Vagina (tissue), 2 donors: ENCODE measurements around the gene PRKAG2. TPM values are rescaled to one million over a fixed set of nuclear protein-coding genes. Genes with fewer than 3 reads are reported as not detected.

Experiments
- DNase-seq, 2 donors: peaks; one replicate each; pipeline ENCODE4 v3.0.0-alpha.2; 2017; ENCODE audit errors: extremely low spot score in 2 of 2
- H3K27ac ChIP-seq: fragments of 200-600 bp; sonication (generic); one replicate; pipeline ENCODE4 v1.5.1; 2019
- H3K27me3 ChIP-seq: fragments of 200-600 bp; sonication (generic); one replicate; pipeline ENCODE4 v1.5.1; 2019
- H3K36me3 ChIP-seq, 2 donors: fragments of 200-600 bp; sonication (generic); one replicate each; pipeline ENCODE4 v1.5.1; 2017 to 2019
- H3K4me1 ChIP-seq: fragments of 200-600 bp; sonication (generic); one replicate; pipeline ENCODE4 v1.5.1; 2019
- H3K4me3 ChIP-seq, 2 donors: fragments of 200-600 bp; sonication (generic); 1 replicate in 1 of 2; 2 replicates in 1 of 2; pipeline ENCODE4 v1.5.1; 2016 to 2019
- H3K9me3 ChIP-seq: fragments of 200-600 bp; sonication (generic); one replicate; pipeline ENCODE4 v1.5.1; 2019
- CTCF ChIP-seq, 3 experiments: fragments of 450-650 bp in 2 of 3; fragments of 200-600 bp in 1 of 3; sonication (generic) in 1 of 3; IDR thresholded peaks; one replicate each; pipeline ENCODE4 v1.5.1; 2017 to 2019; ENCODE audit warnings: antibody characterized with exemption in 3 of 3, mild to moderate bottlenecking in 2 of 3, moderate library complexity in 2 of 3
- POLR2A ChIP-seq, 2 donors: fragments of 450-650 bp; IDR thresholded peaks; one replicate each; pipeline ENCODE4 v1.6.1; 2017; ENCODE audit warnings: antibody characterized with exemption in 2 of 2, mild to moderate bottlenecking in 2 of 2, moderate library complexity in 2 of 2
- POLR2AphosphoS5 ChIP-seq, 2 donors: sonication (generic); formaldehyde crosslinking; IDR thresholded peaks; one replicate each; pipeline ENCODE4 v1.9.0; 2017; ENCODE audit warnings: antibody characterized with exemption in 2 of 2, mild to moderate bottlenecking in 2 of 2, low read depth in 1 of 2; ENCODE audit not compliant: insufficient read depth in 1 of 2
- intact Hi-C: fragments of 100-400 bp; cut with DNase I; formaldehyde crosslinking; loops from one replicate; pipeline ENCODE4 v1.15.1; 2023
- total RNA-seq: library from RNA; depleted of rRNA; stranded (reverse); fragments of >200 nt; gene quantifications from one replicate; pipeline ENCODE4 v1.2.3, GENCODE V29; 2016

PRKAG2 gene
- 25.0 TPM for total RNA-seq

- DNase-seq = no peak
- Histone ChIP-seq H3K36me3 (no peaks in the 10 kb centered on the region), H3K9me3 (no peaks in the 10 kb centered on the region), H3K27me3 (no peaks in the 10 kb centered on the region), H3K27ac (peak within 1 kb of the TSS; percentile 95), H3K4me1 (peaks cover 22% of the 10 kb centered on the region), H3K4me3 (peak within 1 kb of the TSS; percentile 93 to 99)
- intact Hi-C loops = no loop called here
- TF ChIP-seq CTCF (IDR thresholded peaks at IDR 0.05) (no peak), POLR2A (IDR thresholded peaks at IDR 0.05) (peak in 1 of 2 donors; percentile 14), POLR2AphosphoS5 (IDR thresholded peaks at IDR 0.05; ENCODE audit: insufficient read depth in 1 of 2, low read depth in 1 of 2) (peak in 1 of 2 donors; percentile 6)
Observed at GRCh38 chr7:151876899-151877777, at the start of gene PRKAG2. TSS of gene PRKAG2 (minus strand) at chr7:151877115. CDS start at chr7:151876620, 495 bp downstream.

GRCh38 chr7:151926336-151926712, 49.4 kb upstream of the PRKAG2 start:
- Histone ChIP-seq H3K9me3 (no peaks in the 10 kb centered on the region), H3K36me3 (no peaks in the 10 kb centered on the region), H3K27me3 (no peaks in the 10 kb centered on the region), H3K4me3 (no peak overlapping the region), H3K4me1 (peaks cover 6% of the 10 kb centered on the region), H3K27ac (peak overlapping the region; percentile 29)
- DNase-seq = no peak
- intact Hi-C loops = no loop called here
- TF ChIP-seq POLR2AphosphoS5 (IDR thresholded peaks at IDR 0.05; ENCODE audit: insufficient read depth in 1 of 2, low read depth in 1 of 2) = no peak
- no peak for TF ChIP-seq CTCF (IDR thresholded peaks at IDR 0.05)
- no peak for TF ChIP-seq POLR2A (IDR thresholded peaks at IDR 0.05)

- Histone ChIP-seq H3K27ac (peak overlapping the region; percentile 29), H3K36me3 (no peaks in the 10 kb centered on the region), H3K27me3 (no peaks in the 10 kb centered on the region), H3K4me1 (peaks cover 6% of the 10 kb centered on the region), H3K9me3 (no peaks in the 10 kb centered on the region), H3K4me3 (no peak overlapping the region)
- TF ChIP-seq POLR2A (IDR thresholded peaks at IDR 0.05) = no peak
- TF ChIP-seq CTCF (IDR thresholded peaks at IDR 0.05) = no peak
- no peak for TF ChIP-seq POLR2AphosphoS5 (IDR thresholded peaks at IDR 0.05; ENCODE audit: insufficient read depth in 1 of 2, low read depth in 1 of 2)
- no peak for DNase-seq
- intact Hi-C loops = no loop called here
Observed at GRCh38 chr7:151925446-151926335, 48.8 kb upstream of the PRKAG2 start.

GRCh38 chr7:151924508-151924907, 47.6 kb upstream of the PRKAG2 start:
- no peaks in the 10 kb centered on the region for H3K9me3 ChIP-seq
- intact Hi-C loops = no loop called here
- H3K36me3 ChIP-seq = no peaks in the 10 kb centered on the region
- H3K4me3 ChIP-seq = no peak overlapping the region
- no peak for DNase-seq
- no peaks in the 10 kb centered on the region for H3K27me3 ChIP-seq
- H3K4me1 ChIP-seq = peaks cover 6% of the 10 kb centered on the region
- TF ChIP-seq CTCF (IDR thresholded peaks at IDR 0.05) = no peak
- no peak for TF ChIP-seq POLR2A (IDR thresholded peaks at IDR 0.05)
- TF ChIP-seq POLR2AphosphoS5 (IDR thresholded peaks at IDR 0.05; ENCODE audit: insufficient read depth in 1 of 2, low read depth in 1 of 2) = no peak
- no peak overlapping the region for H3K27ac ChIP-seq
